ENCODE results near the gene TMEM92. TPM values are rescaled to one million over a fixed set of nuclear protein-coding genes. Genes with fewer than 3 reads are reported as not detected.

TMEM92 gene
- total RNA-seq, 1 donor from 2014 or later = 11.3 TPM

GRCh38 chr17:50318501-50319285 lies 44.4 kb downstream of the TMEM92 start:
- H3K9me3 ChIP-seq = no peaks in the 10 kb centered on the region
- no peak overlapping the region for H3K4me3 ChIP-seq
- H3K27me3 ChIP-seq = no peaks in the 10 kb centered on the region
- no peak for ATAC-seq
- no peak for DNase-seq
- H3K27ac ChIP-seq = no peak overlapping the region
- no peaks in the 10 kb centered on the region for H3K4me1 ChIP-seq
- intact Hi-C loops (cut with DNase I) = no loop called here
- no peak for TF ChIP-seq CTCF (IDR thresholded peaks at IDR 0.05)
- H3K36me3 ChIP-seq = no peaks in the 10 kb centered on the region

GRCh38 chr17:50319306-50320004 lies 45.2 kb downstream of the TMEM92 start:
- DNase-seq = no peak
- H3K36me3 ChIP-seq = no peaks in the 10 kb centered on the region
- H3K27ac ChIP-seq = no peak overlapping the region

GRCh38 chr17:50322271-50322670 lies 48.0 kb downstream of the TMEM92 start:
- intact Hi-C loops (cut with DNase I) = no loop called here

More at GRCh38 chr17:50319306-50320004, 45.2 kb downstream of the TMEM92 start:
- Histone ChIP-seq H3K27me3 (no peaks in the 10 kb centered on the region), H3K9me3 (no peaks in the 10 kb centered on the region), H3K4me1 (no peaks in the 10 kb centered on the region), H3K4me3 (no peak overlapping the region)
- no peak for TF ChIP-seq CTCF (IDR thresholded peaks at IDR 0.05)
- intact Hi-C loops (cut with DNase I) = no loop called here
- ATAC-seq = no peak

GRCh38 chr17:50323060-50323459 lies 48.8 kb downstream of the TMEM92 start:
- Histone ChIP-seq H3K27me3 (no peaks in the 10 kb centered on the region), H3K9me3 (no peaks in the 10 kb centered on the region), H3K27ac (no peak overlapping the region), H3K4me3 (no peak overlapping the region), H3K4me1 (no peaks in the 10 kb centered on the region), H3K36me3 (no peaks in the 10 kb centered on the region)
- no peak for TF ChIP-seq CTCF (IDR thresholded peaks at IDR 0.05)
- intact Hi-C loops (cut with DNase I) = no loop called here
- ATAC-seq = no peak
- DNase-seq = no peak

More at GRCh38 chr17:50322271-50322670, 48.0 kb downstream of the TMEM92 start:
- Histone ChIP-seq H3K27me3 (no peaks in the 10 kb centered on the region), H3K4me1 (no peaks in the 10 kb centered on the region), H3K27ac (no peak overlapping the region), H3K4me3 (no peak overlapping the region), H3K36me3 (no peaks in the 10 kb centered on the region), H3K9me3 (no peaks in the 10 kb centered on the region)
- TF ChIP-seq CTCF (IDR thresholded peaks at IDR 0.05) = no peak
- ATAC-seq = no peak
- no peak for DNase-seq

GRCh38 chr17:50325906-50326305 lies 51.6 kb downstream of the TMEM92 start:
- no peaks in the 10 kb centered on the region for H3K36me3 ChIP-seq
- no peak overlapping the region for H3K4me3 ChIP-seq
- no peaks in the 10 kb centered on the region for H3K9me3 ChIP-seq
- ATAC-seq = no peak
- intact Hi-C loops (cut with DNase I) = no loop called here
- no peak for TF ChIP-seq CTCF (IDR thresholded peaks at IDR 0.05)
- no peak overlapping the region for H3K27ac ChIP-seq
- DNase-seq = no peak
- H3K4me1 ChIP-seq = no peaks in the 10 kb centered on the region
- no peaks in the 10 kb centered on the region for H3K27me3 ChIP-seq

Data from upper lobe of right lung (tissue), 1 donor.